ENCODE data around the gene NXPH4.

- TF ChIP-seq CTCF (IDR thresholded peaks at IDR 0.05) (no peak), EZH2 (IDR thresholded peaks at IDR 0.05) (no peak)
Observed at GRCh38 chr12:57170408-57170807, 46.2 kb upstream of the NXPH4 start.

All from neural progenitor cell (in vitro differentiated cells).